ACC112 (cell line): ENCODE measurements around the gene MLLT3.
"Not testable (repeated sequence)": the region's sequence is repeated elsewhere in the genome, so short reads cannot be mapped to it uniquely, and the experiment has no call there.

Experiments used
- H2AFZ ChIP-seq: fragments of 200-600 bp; sonication (generic); one replicate; pipeline ENCODE4 v1.6.0; 2017; ENCODE audit warnings: antibody characterized with exemption, low read length; ENCODE audit not compliant: unreplicated experiment
- H3K27ac ChIP-seq: fragments of 200-600 bp; sonication (generic); 2 replicates; pipeline ENCODE4 v1.5.1; 2014; ENCODE audit warnings: low read depth, mild to moderate bottlenecking, antibody characterized with exemption, low read length, moderate library complexity
- H3K27me3 ChIP-seq: fragments of 200-600 bp; sonication (generic); 2 replicates; pipeline ENCODE4 v1.6.1; 2014; ENCODE audit warnings: mild to moderate bottlenecking, antibody characterized with exemption, low read length, moderate library complexity, mixed read lengths; ENCODE audit not compliant: insufficient read depth
- H3K36me3 ChIP-seq: fragments of 200-600 bp; sonication (generic); 2 replicates; pipeline ENCODE4 v1.6.1; 2016; ENCODE audit warnings: mild to moderate bottlenecking, antibody characterized with exemption, low read length, moderate library complexity, mixed read lengths; ENCODE audit not compliant: insufficient read depth
- H3K4me1 ChIP-seq: fragments of 200-600 bp; sonication (generic); one replicate; pipeline ENCODE4 v1.6.1; 2016; ENCODE audit warnings: low read length, mixed read lengths; ENCODE audit not compliant: insufficient read depth, unreplicated experiment, control insufficient read depth
- H3K4me3 ChIP-seq: fragments of 200-600 bp; sonication (generic); 2 replicates; pipeline ENCODE4 v1.5.1; 2014; ENCODE audit warnings: mild to moderate bottlenecking, low read depth, low read length
- H3K79me2 ChIP-seq: fragments of 200-600 bp; sonication (generic); one replicate; pipeline ENCODE4 v1.6.0; 2016; ENCODE audit warnings: low read length; ENCODE audit not compliant: control insufficient read depth, unreplicated experiment, insufficient read depth

MLLT3 gene

GRCh38 chr9:20597862-20598261, 24.4 kb downstream of the MLLT3 start:
- Histone ChIP-seq H2AFZ (no peak overlapping the region), H3K4me3 (no peak overlapping the region), H3K79me2 (peaks cover 34% of the 10 kb centered on the region)

GRCh38 chr9:20594608-20595007, 27.7 kb downstream of the MLLT3 start:
- Histone ChIP-seq H2AFZ (no peak overlapping the region), H3K79me2 (peaks cover 23% of the 10 kb centered on the region), H3K36me3 (no peaks in the 10 kb centered on the region), H3K27ac (no peak overlapping the region), H3K4me3 (no peak overlapping the region), H3K4me1 (peaks cover 38% of the 10 kb centered on the region), H3K27me3 (no peaks in the 10 kb centered on the region)

More at GRCh38 chr9:20597862-20598261, 24.4 kb downstream of the MLLT3 start:
- H3K36me3 ChIP-seq = no peaks in the 10 kb centered on the region
- no peaks in the 10 kb centered on the region for H3K27me3 ChIP-seq
- no peak overlapping the region for H3K27ac ChIP-seq
- peaks cover 54% of the 10 kb centered on the region for H3K4me1 ChIP-seq

- peak overlapping the region; percentile 35; the same call in 1 of the 2 replicates for H3K4me3 ChIP-seq
- H3K79me2 ChIP-seq = peaks cover 23% of the 10 kb centered on the region
- peak overlapping the region; percentile 49 for H3K27ac ChIP-seq
- H3K4me1 ChIP-seq = peaks cover 28% of the 10 kb centered on the region
- no peaks in the 10 kb centered on the region for H3K27me3 ChIP-seq
- H3K36me3 ChIP-seq = no peaks in the 10 kb centered on the region
- H2AFZ ChIP-seq = no peak overlapping the region
Observed at GRCh38 chr9:20593537-20593936, 28.8 kb downstream of the MLLT3 start.

- Histone ChIP-seq H3K4me1 (peaks cover 23% of the 10 kb centered on the region), H3K27ac (peak overlapping the region; percentile 49), H3K27me3 (no peaks in the 10 kb centered on the region), H3K36me3 (no peaks in the 10 kb centered on the region), H3K4me3 (peak overlapping the region; percentile 35; the same call in 1 of the 2 replicates), H2AFZ (no peak overlapping the region), H3K79me2 (peaks cover 23% of the 10 kb centered on the region)
Observed at GRCh38 chr9:20593105-20593504, 29.2 kb downstream of the MLLT3 start.

- no peaks in the 10 kb centered on the region for H3K27me3 ChIP-seq
- H3K36me3 ChIP-seq = no peaks in the 10 kb centered on the region
- H2AFZ ChIP-seq = no peak overlapping the region
- H3K4me1 ChIP-seq = peaks cover 20% of the 10 kb centered on the region
- peaks cover 23% of the 10 kb centered on the region for H3K79me2 ChIP-seq
- H3K27ac ChIP-seq = no peak overlapping the region
- no peak overlapping the region for H3K4me3 ChIP-seq
Observed at GRCh38 chr9:20592673-20593072, 29.6 kb downstream of the MLLT3 start.

- Histone ChIP-seq H3K79me2 (peaks cover 14% of the 10 kb centered on the region), H3K36me3 (no peaks in the 10 kb centered on the region), H3K4me3 (no peak overlapping the region), H3K4me1 (peaks cover 20% of the 10 kb centered on the region), H2AFZ (no peak overlapping the region), H3K27ac (no peak overlapping the region), H3K27me3 (no peaks in the 10 kb centered on the region)
Observed at GRCh38 chr9:20591223-20591622, 31.1 kb downstream of the MLLT3 start.

GRCh38 chr9:20584968-20585643, 37.2 kb downstream of the MLLT3 start:
- Histone ChIP-seq H3K4me1 (no peaks in the 10 kb centered on the region), H3K27ac (no peak overlapping the region), H3K4me3 (no peak overlapping the region), H3K79me2 (no peaks in the 10 kb centered on the region), H3K36me3 (no peaks in the 10 kb centered on the region), H3K27me3 (no peaks in the 10 kb centered on the region), H2AFZ (no peak overlapping the region)

- not testable (repeated sequence) for H2AFZ ChIP-seq, H3K36me3 ChIP-seq, H3K27ac ChIP-seq, H3K4me1 ChIP-seq, H3K27me3 ChIP-seq, H3K4me3 ChIP-seq, H3K79me2 ChIP-seq
Observed at GRCh38 chr9:20583088-20583487, 39.2 kb downstream of the MLLT3 start.

GRCh38 chr9:20582150-20582549, 40.1 kb downstream of the MLLT3 start:
- no peak overlapping the region for H2AFZ ChIP-seq
- H3K27ac ChIP-seq = no peak overlapping the region
- no peak overlapping the region for H3K4me3 ChIP-seq
- H3K79me2 ChIP-seq = no peaks in the 10 kb centered on the region
- no peaks in the 10 kb centered on the region for H3K4me1 ChIP-seq
- H3K27me3 ChIP-seq = no peaks in the 10 kb centered on the region
- no peaks in the 10 kb centered on the region for H3K36me3 ChIP-seq

- Histone ChIP-seq H3K4me3 (no peak overlapping the region), H2AFZ (no peak overlapping the region), H3K4me1 (no peaks in the 10 kb centered on the region), H3K27me3 (no peaks in the 10 kb centered on the region), H3K79me2 (no peaks in the 10 kb centered on the region), H3K27ac (no peak overlapping the region), H3K36me3 (0 out of 2 replicates have a peak, but pooled peaks cover 4% of the 10 kb centered on the region)
Observed at GRCh38 chr9:20580673-20581072, 41.6 kb downstream of the MLLT3 start.

GRCh38 chr9:20579524-20580314, 42.6 kb downstream of the MLLT3 start:
- Histone ChIP-seq H3K36me3 (0 out of 2 replicates have a peak, but pooled peaks cover 4% of the 10 kb centered on the region), H2AFZ (no peak overlapping the region), H3K79me2 (no peaks in the 10 kb centered on the region), H3K27ac (no peak overlapping the region), H3K4me3 (no peak overlapping the region), H3K27me3 (no peaks in the 10 kb centered on the region), H3K4me1 (no peaks in the 10 kb centered on the region)
